Activated T-cell treated with anti-CD3 and anti-CD28 coated beads, Interleukin-2, amount 50 U/mL, for 48 hours (primary cell): Measurements from ENCODE around the gene SBF1.
A peak's percentile ranks its signal among the peaks of the same experiment; 100 is the strongest.

Experiments used
- DNase-seq, 2 experiments: peaks; one replicate each; pipeline ENCODE4 v3.0.0-alpha.2; 2020

The SBF1 gene

GRCh38 chr22:50483977-50484853, 9.4 kb upstream of the SBF1 start:
- DNase-seq = no peak

GRCh38 chr22:50483556-50483955, 8.7 kb upstream of the SBF1 start:
- no peak for DNase-seq

DNA sequence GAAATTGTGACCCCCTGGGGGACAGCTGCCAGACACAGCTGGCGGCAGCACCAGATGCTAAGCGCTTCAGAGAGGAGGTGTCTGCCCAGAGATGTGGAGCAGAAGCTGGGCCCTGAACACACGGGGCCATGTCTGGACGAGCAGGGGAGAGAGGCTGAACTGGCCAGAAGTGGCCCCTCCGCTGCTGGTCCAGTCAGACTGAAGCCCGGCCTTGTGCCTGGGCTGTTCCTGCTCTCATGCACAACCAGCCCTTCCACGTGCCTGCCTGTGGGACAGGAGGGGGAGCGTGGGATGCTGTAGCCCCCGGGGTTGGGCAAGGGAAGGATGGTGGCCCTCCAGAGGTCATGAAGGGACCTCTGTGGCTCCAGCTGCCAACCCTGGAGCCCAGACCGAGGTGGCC, 8.3 kb upstream of the SBF1 start:
- DNase-seq = no peak

GRCh38 chr22:50482107-50483074, 7.6 kb upstream of the SBF1 start:
- no peak for DNase-seq

DNA sequence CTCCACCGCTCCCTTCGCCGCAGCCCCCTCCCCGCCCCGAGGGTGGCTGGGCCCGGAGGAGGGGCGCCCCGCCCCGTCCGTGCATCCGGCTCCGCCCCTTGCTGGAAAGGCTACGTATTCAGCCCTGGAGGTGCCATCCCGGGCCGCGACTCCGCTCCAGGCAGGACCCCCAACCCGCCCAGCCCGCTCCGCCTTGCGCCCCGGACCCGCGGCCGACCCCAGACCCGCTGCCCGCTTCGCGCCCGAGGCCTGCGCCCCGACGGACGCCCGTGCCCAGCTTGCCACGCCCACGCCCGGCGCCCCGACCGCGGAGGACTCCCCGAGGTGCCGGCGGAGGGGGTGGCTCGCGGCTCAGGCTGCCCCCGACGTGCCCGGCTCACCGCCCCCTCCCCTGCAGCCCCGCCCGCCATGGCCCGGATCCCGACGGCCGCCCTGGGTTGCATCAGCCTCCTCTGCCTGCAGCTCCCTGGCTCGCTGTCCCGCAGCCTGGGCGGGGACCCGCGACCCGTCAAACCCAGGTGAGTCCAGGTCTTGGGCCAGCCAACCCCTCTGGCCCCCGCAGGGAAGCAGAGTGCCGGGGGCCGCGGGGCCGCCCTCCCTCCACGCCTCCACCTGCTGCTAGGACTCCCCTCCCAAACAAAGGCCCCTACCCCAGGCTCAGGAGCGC, 6.7 kb upstream of the SBF1 start, which contains the start of gene ADM2:
TSS of gene ADM2 (plus strand) at position 104 of the 667 bp plus-strand sequence. CDS start at position 409, 305 bp downstream.
- peak; percentile 73 to 79 for DNase-seq

- DNase-seq = no peak
Measured at GRCh38 chr22:50481045-50481439, 6.2 kb upstream of the SBF1 start.

- DNase-seq = no peak
Measured at GRCh38 chr22:50479721-50480120, 4.9 kb upstream of the SBF1 start.

DNA sequence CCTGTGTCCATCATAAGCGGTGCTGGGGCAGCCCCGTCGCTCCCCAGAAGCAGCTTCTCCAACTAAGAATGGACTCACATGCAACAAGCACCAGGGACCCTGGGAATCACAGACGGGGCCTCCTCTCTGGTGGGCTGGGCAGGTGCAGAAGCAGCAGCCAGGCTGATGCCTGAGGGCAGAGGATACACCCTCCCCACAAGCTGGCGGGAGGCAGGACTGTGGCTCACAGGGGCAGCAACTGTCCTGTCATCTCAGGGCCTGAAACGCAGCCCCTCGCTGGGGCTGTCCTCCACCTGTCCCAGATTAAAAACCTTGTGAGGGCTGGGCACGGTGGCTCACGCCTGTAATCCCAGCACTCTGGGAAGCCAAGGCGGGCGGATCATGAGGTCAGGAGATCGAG, 3.1 kb upstream of the SBF1 start:
- DNase-seq = no peak

GRCh38 chr22:50476868-50477267, 2.0 kb upstream of the SBF1 start:
- no peak for DNase-seq

- DNase-seq = no peak
Measured at GRCh38 chr22:50475652-50476002, 792 bp upstream of the SBF1 start.

- peak; percentile 60 to 72 for DNase-seq
Measured at GRCh38 chr22:50473855-50474671, 772 bp downstream of the SBF1 start.

DNA sequence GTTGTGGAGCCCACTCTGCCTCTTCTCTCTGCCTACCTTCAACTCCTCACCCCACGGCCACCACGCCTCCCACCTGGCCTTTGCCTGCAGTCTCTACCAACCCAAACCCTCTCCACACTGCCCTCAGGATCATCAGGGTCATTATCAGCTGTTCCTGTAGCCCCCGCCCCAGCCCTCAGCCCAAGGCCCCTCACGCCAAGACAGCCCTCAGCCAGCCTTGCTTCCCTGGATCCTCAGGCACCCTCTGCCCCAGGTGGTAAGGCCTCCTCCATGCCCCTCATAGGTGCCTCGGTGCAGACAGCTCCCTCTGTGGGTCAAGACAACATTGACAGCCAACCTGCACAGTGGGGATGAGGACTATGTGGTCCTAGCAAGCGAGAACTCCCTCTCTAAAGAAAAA, 1.7 kb downstream of the SBF1 start:
- DNase-seq = peak; percentile 69 to 70

DNA sequence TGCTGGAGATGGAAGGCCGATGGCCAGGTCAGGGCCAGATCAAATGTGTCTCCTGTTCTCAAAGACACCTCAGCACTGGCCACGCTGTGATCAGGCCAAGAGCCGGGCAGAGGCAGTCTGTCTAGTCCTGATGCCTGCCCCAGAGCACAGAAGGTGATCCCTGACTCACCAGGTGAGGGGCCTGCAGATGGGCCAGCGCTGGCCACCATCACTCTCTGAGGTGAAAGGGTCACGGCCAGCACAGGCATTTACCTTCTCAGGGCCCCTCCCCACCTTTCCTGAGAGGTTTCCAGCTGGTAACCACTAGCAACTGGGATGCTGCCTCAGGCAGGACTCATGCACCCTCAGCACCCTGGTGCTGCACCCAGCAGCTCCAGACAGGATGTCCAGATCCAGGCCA, 2.9 kb downstream of the SBF1 start:
- no peak for DNase-seq

GRCh38 chr22:50471197-50471847, 3.5 kb downstream of the SBF1 start:
- DNase-seq = no peak

GRCh38 chr22:50470491-50470890, 4.3 kb downstream of the SBF1 start:
- peak; percentile 49 to 51 for DNase-seq

GRCh38 chr22:50469377-50470305, 5.2 kb downstream of the SBF1 start:
- peak; percentile 93 to 95 for DNase-seq

- no peak for DNase-seq
Measured at GRCh38 chr22:50468626-50469025, 6.2 kb downstream of the SBF1 start.

DNA sequence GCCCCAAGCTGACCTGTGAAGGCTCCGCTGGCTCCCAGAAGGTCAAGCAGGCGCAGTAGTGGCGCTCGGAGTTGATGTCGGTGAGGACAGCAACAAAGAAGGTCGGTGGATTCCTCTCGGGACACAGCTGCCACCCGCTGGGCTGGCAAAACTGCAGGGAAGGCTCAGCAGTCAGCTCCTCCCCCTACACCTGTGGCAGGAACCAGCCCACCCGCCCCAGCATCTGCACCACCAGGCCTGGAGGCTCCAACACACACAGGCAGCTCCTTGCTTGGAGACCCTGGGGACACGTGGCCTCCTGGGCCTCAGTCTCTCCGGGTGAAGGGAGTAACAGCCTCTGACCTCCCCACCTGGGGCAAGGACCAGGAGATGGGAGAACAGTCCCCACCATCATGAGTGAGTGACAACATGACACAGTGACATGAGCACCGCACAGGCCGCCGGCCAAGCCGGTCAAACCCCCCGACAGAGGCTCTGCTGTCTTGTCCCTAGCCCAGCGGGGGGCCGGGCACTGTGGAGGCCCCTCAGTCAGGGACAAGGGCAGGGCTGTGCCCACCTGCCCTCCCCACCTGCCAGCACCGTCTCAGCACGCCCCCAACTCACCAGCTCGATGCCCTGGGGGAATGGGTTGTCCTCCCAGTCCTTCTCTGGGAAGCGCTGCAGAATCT, 6.9 kb downstream of the SBF1 start:
- DNase-seq = no peak

- no peak for DNase-seq
Measured at GRCh38 chr22:50467341-50467740, 7.5 kb downstream of the SBF1 start.
